Thyroid gland (tissue), 4 donors: ENCODE measurements around the gene PTDSS2. TPM values are rescaled to one million over a fixed set of nuclear protein-coding genes. Genes with fewer than 3 reads are reported as not detected.

Source experiments
- DNase-seq, 2 donors: peaks; one replicate each; pipeline ENCODE4 v3.0.0-alpha.2; 2019
- H3K27ac ChIP-seq, 3 donors: fragments of 200-600 bp; sonication (generic); 1 replicate in 2 of 3; 2 replicates in 1 of 3; pipeline ENCODE4 v1.5.1; 2016 to 2019; ENCODE audit warnings: mild to moderate bottlenecking in 1 of 3, moderate library complexity in 1 of 3
- H3K27me3 ChIP-seq: fragments of 200-600 bp; sonication (generic); one replicate; pipeline ENCODE4 v1.5.1; 2019
- H3K36me3 ChIP-seq, 2 donors: fragments of 200-600 bp; sonication (generic); one replicate each; pipeline ENCODE4 v1.5.1; 2016 to 2019
- H3K4me1 ChIP-seq, 2 donors: fragments of 200-600 bp; sonication (generic); one replicate each; pipeline ENCODE4 v1.5.1; 2017 to 2019
- H3K4me3 ChIP-seq, 3 donors: fragments of 200-600 bp; sonication (generic); replicated peaks in 1 of 3; 1 replicate in 2 of 3; 2 replicates in 1 of 3; pipeline ENCODE4 v1.5.1; 2016; ENCODE audit warnings: mild to moderate bottlenecking in 1 of 3
- H3K9me3 ChIP-seq: fragments of 200-600 bp; sonication (generic); one replicate; pipeline ENCODE4 v1.5.1; 2017
- POLR2A ChIP-seq, 2 donors: fragments of 450-650 bp; IDR thresholded peaks; one replicate each; pipeline ENCODE4 v1.6.1; 2017; ENCODE audit warnings: antibody characterized with exemption in 2 of 2, mild to moderate bottlenecking in 2 of 2, moderate library complexity in 1 of 2
- WGBS, 2 donors: methylation state at CpG; one replicate each; pipeline ENCODE4 v1.1.5; 2017; 5-methylcytosine and 5-hydroxymethylcytosine counted together
- intact Hi-C: fragments of 100-400 bp; cut with DNase I; formaldehyde crosslinking; loops from one replicate; pipeline ENCODE4 v1.15.1; 2023
- total RNA-seq, 4 donors: library from RNA; depleted of rRNA; stranded (reverse); fragments of >200 nt; gene quantifications; one replicate each; pipeline ENCODE4 v1.2.3, GENCODE V29; 2016
- TF ChIP-seq, protein P1 (sequence below), 6 experiments: fragments of 200-600 bp in 3 of 6; fragments of 450-650 bp in 3 of 6; sonication (generic) in 3 of 6; IDR thresholded peaks; one replicate each; pipeline ENCODE4 v1.5.1; 2016 to 2019; ENCODE audit warnings: antibody characterized with exemption in 6 of 6, mild to moderate bottlenecking in 2 of 6, inconsistent platforms in 1 of 6, moderate library complexity in 1 of 6

The PTDSS2 gene
- total RNA-seq, 4 donors from 2014 or later: 40.8 to 69.9 (median 41.7) TPM

DNA sequence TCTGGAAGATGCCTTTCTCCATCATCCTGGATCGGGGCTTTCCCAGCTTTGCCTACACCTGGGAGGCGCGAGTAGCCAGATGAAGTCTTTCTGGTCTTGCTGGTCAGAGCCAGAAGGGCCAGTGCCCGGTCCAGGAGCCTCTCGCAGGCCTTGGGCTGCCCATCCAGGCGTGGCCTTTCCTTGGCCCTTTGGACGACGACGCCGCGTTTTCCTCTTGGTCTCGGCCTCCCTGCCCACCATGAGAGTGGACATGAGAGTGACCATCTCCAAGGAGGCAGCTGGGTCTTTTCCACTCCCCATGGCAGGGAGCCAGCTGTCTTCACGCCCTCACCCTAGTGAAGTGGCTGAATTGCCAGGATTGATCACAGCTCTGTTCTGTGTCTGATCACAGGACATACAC is 3.5 kb downstream of the PTDSS2 start:
- no peak for DNase-seq
- Histone ChIP-seq H3K27ac (no peak overlapping the region), H3K36me3 (no peaks in the 10 kb centered on the region), H3K4me3 (no peak overlapping the region), H3K27me3 (no peaks in the 10 kb centered on the region), H3K9me3 (no peaks in the 10 kb centered on the region), H3K4me1 (peaks cover 19 to 20% of the 10 kb centered on the region in 2 donors)
- TF ChIP-seq, protein P1, sequence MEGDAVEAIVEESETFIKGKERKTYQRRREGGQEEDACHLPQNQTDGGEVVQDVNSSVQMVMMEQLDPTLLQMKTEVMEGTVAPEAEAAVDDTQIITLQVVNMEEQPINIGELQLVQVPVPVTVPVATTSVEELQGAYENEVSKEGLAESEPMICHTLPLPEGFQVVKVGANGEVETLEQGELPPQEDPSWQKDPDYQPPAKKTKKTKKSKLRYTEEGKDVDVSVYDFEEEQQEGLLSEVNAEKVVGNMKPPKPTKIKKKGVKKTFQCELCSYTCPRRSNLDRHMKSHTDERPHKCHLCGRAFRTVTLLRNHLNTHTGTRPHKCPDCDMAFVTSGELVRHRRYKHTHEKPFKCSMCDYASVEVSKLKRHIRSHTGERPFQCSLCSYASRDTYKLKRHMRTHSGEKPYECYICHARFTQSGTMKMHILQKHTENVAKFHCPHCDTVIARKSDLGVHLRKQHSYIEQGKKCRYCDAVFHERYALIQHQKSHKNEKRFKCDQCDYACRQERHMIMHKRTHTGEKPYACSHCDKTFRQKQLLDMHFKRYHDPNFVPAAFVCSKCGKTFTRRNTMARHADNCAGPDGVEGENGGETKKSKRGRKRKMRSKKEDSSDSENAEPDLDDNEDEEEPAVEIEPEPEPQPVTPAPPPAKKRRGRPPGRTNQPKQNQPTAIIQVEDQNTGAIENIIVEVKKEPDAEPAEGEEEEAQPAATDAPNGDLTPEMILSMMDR (IDR thresholded peaks at IDR 0.05): no peak
- no peak for TF ChIP-seq POLR2A (IDR thresholded peaks at IDR 0.05)
- intact Hi-C loops: loop anchor here (5.0 to 10.0 kb wide), 2 partner anchors 49 to 249 kb away; partner anchors contain the start of genes BET1L and RIC8A
- 90 to 95% methylated on average over 2 to 10 of the region's 13 CpGs for WGBS, 2 donors

DNA sequence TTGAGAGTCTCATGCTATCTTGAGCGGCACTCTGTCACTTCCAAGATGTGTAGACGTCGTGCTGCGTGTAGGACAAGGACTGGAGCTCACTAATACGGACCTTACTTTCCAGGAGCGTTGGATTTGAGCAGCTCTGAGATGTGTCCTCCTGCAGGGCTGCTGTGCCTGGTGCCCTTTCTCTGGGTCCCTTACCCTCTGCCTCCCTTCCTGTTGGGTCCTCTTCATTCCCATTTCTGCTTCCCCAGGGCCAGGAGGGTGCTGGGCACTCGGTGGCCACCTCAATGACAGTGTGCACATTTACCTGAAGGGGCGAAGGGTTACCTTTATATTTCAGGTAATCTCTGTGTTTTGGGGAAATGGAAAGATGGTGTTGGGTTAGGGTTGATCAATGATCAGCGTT is 4.0 kb downstream of the PTDSS2 start:
- TF ChIP-seq POLR2A (IDR thresholded peaks at IDR 0.05): no peak
- TF ChIP-seq, protein P1 (IDR thresholded peaks at IDR 0.05): no peak
- no peaks in the 10 kb centered on the region for H3K9me3 ChIP-seq
- H3K4me3 ChIP-seq: no peak overlapping the region
- H3K36me3 ChIP-seq: no peaks in the 10 kb centered on the region
- H3K27ac ChIP-seq: no peak overlapping the region
- 89 to 96% methylated on average over 9 of the region's 9 CpGs for WGBS, 2 donors
- H3K27me3 ChIP-seq: no peaks in the 10 kb centered on the region
- no peak for DNase-seq
- intact Hi-C loops: loop anchor here (5.0 to 10.0 kb wide), 2 partner anchors 48 to 249 kb away; partner anchors contain the start of genes BET1L and RIC8A
- peaks cover 15 to 16% of the 10 kb centered on the region in 2 donors for H3K4me1 ChIP-seq

DNA sequence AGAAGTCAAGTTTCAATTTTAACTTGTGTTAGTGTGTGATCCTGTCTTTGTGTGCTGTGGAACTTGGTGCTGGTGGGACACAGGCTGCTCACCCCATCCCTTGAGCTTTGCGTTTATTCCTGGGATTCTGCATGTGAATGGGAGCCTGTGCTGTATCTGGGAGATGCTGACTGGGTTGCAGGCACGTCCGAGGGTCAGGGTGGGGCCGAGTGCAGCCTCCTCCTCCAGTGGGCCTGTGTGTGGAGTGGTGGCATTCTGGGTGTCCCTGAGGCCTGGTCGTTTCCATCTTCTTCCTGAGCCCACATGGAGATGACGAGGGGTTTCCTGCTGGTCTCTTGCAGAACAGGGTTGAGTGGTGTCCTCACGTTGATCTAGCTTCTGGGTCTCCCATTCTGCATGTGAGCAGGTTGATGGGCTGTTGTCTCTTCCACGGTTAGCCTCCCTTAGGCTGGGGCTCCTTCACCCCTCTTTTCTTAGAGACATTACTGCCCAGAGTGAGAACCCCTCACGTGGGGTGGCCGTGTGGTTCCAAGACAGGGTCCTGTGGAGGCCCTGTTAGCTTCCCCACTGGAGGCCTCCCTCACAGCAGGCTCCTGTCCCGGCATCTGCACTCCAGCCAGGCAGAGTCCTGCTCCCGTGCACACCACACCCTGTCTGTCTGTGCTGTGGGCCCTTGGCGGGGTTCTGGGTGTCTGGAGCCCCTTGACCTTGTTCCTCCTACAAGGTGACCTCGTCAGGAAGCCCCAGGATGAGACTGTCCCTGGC is 4.9 kb downstream of the PTDSS2 start:
- peaks cover 8 to 10% of the 10 kb centered on the region in 2 donors for H3K4me1 ChIP-seq
- H3K4me3 ChIP-seq: no peak overlapping the region
- no peak for TF ChIP-seq POLR2A (IDR thresholded peaks at IDR 0.05)
- TF ChIP-seq, protein P1 (IDR thresholded peaks at IDR 0.05): no peak
- no peak overlapping the region for H3K27ac ChIP-seq
- intact Hi-C loops: loop anchor here (5.0 to 10.0 kb wide), 2 partner anchors 47 to 250 kb away; partner anchors contain the start of genes BET1L and RIC8A
- no peak for DNase-seq
- H3K36me3 ChIP-seq: no peaks in the 10 kb centered on the region
- H3K27me3 ChIP-seq: no peaks in the 10 kb centered on the region
- 81 to 93% methylated on average over 4 to 10 of the region's 14 CpGs for WGBS, 2 donors
- H3K9me3 ChIP-seq: no peaks in the 10 kb centered on the region

DNA sequence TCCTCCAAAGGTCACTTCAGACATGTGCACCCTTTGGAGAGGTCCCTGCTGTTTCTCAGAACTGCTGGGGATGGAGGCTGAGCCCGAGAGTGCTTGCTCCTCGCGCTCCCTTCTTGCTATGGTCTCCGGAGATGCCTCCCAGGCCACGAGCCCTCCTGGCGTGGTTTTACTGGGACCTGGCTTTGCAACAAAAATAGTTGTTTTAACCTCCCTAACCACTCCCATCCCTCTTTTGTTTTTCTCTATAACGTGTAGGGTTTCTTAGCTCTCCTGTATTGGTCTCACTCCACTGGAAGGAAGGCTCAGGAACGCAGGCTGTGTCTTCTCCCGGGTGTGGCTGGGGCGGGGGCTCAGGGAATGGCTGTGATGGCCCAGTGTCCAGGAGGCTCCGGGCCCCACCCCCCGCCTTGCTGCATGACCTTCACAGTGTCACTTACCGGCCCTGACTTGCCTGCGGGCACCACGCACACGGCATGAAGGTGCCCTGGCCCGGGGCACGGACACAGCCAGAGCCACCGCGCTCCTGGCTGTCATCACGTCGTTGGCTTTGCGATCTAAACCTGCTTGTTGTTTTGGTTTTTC is 5.6 kb downstream of the PTDSS2 start:
- Histone ChIP-seq H3K36me3 (no peaks in the 10 kb centered on the region), H3K4me1 (peaks cover 8 to 10% of the 10 kb centered on the region in 2 donors), H3K9me3 (no peaks in the 10 kb centered on the region), H3K27ac (no peak overlapping the region), H3K4me3 (no peak overlapping the region), H3K27me3 (no peaks in the 10 kb centered on the region)
- intact Hi-C loops: loop anchor here (10.0 kb wide), 1 partner anchor 251 kb away; the partner anchor contains the start of genes BET1L and RIC8A
- no peak for TF ChIP-seq POLR2A (IDR thresholded peaks at IDR 0.05)
- TF ChIP-seq, protein P1 (IDR thresholded peaks at IDR 0.05): no peak
- no peak for DNase-seq
- 83 to 89% methylated on average over 23 of the region's 23 CpGs for WGBS, 2 donors

DNA sequence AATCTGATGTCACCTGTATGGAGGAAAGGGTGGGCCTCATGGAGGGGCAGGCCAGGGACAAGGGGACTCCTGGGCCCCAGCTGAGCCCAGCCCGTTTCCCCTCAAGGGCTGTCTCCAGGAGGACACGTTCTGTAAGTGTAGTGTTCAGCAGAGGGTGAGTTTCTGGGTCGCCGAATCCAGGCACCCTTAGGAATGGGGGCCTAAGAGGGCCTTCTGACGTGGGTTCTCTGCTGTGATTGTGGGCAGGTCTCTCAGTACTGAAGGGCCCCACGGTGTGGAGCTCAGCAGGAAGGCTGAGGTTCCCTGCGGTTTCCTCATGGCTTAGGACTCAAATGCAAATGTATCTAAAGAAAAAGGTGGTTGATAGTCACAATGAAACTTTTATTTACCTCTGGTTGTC is 6.5 kb downstream of the PTDSS2 start:
- H3K4me3 ChIP-seq: no peak overlapping the region
- peaks cover 2 to 3% of the 10 kb centered on the region in 2 donors for H3K4me1 ChIP-seq
- no peak overlapping the region for H3K27ac ChIP-seq
- no peaks in the 10 kb centered on the region for H3K27me3 ChIP-seq
- no peaks in the 10 kb centered on the region for H3K9me3 ChIP-seq
- intact Hi-C loops: loop anchor here (10.0 kb wide), 1 partner anchor 252 kb away; the partner anchor contains the start of genes BET1L and RIC8A
- 61 to 77% methylated on average over 7 of the region's 7 CpGs for WGBS, 2 donors
- TF ChIP-seq, protein P1 (IDR thresholded peaks at IDR 0.05): no peak
- no peak for TF ChIP-seq POLR2A (IDR thresholded peaks at IDR 0.05)
- DNase-seq: no peak
- no peaks in the 10 kb centered on the region for H3K36me3 ChIP-seq
